ENCODE data around the gene XYLB.

GRCh38 chr3:38453075-38453912, 106.7 kb downstream of the XYLB start, which contains the start of gene ACVR2B:
- TF ChIP-seq CTCF (IDR thresholded peaks at IDR 0.05; ENCODE audit: low read depth, low read length, poor library complexity, severe bottlenecking) (no peak), EZH2phosphoT487 (IDR thresholded peaks at IDR 0.05; ENCODE audit: borderline replicate concordance, low read length) (no peak)

Measured in DOHH2 (cell line).